GM18507 (cell line): ENCODE measurements around the gene NPDC1.
"Not testable (repeated sequence)": the region's sequence is repeated elsewhere in the genome, so short reads cannot be mapped to it uniquely, and the experiment has no call there.

Experiments used
- DNase-seq: peaks from one replicate; pipeline ENCODE4 v3.0.0; 2011; ENCODE audit warnings: low read depth; ENCODE audit not compliant: insufficient read length; ENCODE audit errors: extremely low spot score
- FAIRE-seq: peaks from 2 replicates; lab custom pipeline; 2011; peaks lifted over from hg19 to GRCh38; lab: Jason Lieb, UNC

The NPDC1 gene

DNA sequence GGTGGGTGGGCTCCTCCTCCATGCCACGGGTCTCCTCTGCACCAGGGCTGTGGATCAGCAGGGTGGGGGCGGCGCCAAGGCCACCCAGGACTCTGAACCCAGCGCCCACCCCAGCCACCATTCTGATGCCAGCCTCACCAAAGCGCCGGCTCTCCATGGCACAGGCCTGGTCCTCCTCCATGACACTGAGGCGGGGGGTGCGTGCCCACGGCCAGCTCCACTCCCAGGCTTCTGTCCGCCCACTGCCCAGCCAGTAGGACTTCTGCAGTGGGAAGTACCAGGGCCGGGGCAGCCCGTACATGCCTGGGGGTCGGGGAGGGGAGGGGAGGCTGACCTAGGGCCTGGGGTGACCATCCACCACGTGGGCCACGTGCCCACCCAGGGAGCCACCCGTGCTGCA lies 29.5 kb downstream of the NPDC1 start:
- no peak for DNase-seq
- FAIRE-seq = no peak

DNA sequence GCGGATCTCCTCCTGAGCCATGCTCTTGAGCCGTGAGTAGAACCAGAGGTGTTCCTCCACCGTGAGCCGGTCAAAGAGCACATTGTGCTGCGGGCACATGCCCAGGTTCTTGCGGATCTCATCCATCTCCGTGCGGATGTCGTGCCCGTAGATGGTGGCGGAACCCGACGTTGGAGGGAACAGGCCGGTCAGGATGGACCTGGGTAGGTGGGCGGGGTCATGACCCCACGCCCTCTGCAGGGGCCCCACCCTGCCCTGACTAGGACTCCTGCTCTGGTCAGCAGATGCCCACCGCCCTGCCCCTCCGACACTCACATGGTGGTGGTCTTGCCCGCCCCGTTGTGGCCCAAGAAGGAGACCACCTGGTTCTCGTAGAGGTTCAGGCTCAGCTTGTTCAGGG lies 30.0 kb downstream of the NPDC1 start:
- no peak for FAIRE-seq
- DNase-seq = no peak

DNA sequence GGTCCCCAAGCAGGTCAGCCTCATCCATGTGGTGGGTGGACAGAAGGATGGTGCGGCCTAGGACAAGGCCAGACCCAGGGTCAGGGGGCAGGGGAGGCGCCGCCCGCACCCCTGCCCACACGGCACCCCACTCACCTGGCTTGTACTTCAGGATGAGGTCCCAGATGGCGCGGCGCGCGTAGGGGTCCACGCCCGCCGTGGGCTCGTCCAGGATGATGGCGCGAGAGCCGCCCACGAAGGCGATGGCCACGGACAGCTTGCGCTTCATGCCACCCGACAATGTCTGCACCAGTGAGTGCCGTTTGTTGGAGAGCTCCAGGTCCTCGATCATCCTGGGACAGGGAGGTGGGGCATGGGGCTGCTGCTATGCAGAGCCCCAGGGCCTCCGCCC lies 30.4 kb downstream of the NPDC1 start:
- FAIRE-seq (no peak), DNase-seq (no peak)

DNA sequence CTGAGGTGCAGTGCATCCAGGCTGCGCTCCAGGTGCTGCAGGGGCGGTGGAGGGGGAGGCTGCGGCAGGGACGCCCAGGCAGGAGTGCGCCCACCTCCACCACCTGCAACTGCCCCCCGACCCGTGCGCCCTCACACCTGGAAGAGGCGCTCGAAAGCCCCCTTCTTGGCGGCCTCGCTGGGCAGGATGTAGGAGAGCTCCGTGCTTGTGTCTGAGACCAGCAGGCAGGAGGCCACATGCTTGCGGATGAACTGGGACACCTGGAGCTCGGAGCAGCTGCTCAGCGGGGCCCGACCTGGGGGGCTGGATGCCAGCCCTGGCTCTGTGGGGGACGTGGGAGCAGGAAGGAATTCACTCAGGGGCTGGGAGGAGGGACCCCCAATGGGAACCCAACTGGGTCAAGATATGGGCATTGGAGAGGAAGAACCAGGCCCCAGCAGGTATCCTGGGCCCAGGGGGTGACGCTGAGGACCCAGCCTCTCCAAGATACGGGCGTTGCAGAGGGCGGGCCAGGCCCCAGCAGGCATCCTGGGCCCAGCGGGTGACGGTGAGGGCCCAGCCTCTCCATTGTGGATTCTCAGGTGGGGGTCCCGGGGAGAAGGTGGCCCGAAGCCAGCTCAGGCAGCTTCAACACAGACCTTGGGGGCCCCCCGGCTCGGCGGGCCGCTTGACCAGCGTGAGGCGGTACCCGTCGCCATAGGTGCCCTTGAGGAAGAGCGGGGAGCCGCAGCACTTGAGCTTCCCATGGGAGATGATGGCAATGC lies 31.0 kb downstream of the NPDC1 start:
- FAIRE-seq (no peak), DNase-seq (no peak)

DNA sequence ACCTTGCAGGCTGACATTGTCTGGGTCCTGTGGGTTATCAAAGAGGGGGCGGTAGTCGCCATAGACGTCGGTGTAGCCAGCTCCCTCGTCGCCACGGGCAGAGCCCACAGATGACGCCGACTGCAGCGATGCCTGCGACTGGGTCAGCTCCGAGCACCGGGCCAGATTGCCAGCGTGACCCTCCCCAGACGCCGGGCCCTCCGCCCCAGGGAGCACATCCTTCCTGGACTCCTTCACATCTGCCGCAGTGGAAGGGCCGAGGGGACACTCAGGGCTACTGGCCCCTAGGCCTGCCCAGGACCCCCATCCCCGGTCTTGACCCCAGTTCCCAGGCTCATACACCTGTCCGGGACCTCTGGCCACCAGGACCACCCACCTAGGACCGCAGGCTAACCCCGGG lies 31.8 kb downstream of the NPDC1 start:
- FAIRE-seq (no peak), DNase-seq (no peak)

DNA sequence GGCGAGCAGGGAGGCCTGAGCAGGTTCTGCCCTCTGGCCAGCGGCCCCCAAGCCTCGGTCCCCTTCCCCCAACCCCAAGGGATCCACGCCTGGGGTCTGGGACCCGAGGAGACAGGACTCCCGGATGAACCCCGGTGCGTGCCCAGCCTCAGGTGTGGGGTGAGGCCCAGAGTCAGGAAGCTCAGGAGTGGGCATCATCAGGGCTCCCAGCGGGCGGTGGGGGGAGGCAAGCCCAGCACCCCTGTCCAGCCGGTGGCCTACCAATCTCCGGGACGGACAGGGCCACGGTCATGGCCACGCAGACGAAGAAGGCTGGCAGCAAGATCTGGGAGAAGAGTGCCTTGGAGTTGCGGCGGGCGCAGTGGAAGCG lies 32.4 kb downstream of the NPDC1 start:
- FAIRE-seq = no peak
- DNase-seq = no peak

DNA sequence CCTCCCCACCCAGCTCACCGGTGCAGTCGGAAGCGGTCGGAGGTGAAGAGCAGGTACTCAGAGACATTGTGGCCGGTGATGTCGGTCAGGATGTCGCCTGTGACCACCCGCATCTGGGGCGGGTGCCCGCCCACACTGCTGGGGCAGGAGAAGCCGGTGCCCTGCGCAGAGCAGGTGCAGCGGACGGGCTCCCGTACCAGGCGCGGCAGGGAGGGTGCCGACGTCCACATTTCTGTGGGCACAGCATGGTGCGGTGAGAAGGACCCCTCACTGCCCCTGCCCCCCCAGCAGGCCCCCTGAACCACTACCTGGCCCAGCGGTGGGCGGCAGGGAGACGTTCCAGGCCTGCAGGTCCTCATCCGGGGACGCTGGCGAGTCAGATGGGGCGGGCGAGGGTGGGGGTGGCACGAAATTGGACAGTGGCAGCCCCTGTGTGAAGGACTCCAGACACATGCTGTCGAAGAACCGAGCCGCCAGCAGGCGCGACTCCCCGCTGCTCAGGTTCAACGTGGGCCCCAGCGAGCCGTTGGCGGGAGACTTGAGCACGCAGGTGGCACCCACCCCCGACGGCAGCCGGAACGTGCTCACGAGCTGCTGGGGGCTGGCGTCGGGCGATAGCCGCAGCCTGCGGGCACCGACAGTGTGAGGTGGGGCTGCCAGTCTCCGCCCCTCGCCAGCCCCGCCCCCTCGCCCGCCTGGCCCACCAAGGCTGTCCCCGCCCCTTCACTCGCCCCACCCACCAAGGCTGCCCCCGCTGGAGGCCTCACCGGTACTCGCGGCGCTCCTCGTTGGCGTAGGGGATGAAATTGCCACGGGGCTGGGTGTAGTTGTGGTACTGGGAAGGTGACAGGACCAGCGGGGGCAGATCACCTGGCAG lies 33.0 kb downstream of the NPDC1 start:
- no peak for FAIRE-seq

DNA sequence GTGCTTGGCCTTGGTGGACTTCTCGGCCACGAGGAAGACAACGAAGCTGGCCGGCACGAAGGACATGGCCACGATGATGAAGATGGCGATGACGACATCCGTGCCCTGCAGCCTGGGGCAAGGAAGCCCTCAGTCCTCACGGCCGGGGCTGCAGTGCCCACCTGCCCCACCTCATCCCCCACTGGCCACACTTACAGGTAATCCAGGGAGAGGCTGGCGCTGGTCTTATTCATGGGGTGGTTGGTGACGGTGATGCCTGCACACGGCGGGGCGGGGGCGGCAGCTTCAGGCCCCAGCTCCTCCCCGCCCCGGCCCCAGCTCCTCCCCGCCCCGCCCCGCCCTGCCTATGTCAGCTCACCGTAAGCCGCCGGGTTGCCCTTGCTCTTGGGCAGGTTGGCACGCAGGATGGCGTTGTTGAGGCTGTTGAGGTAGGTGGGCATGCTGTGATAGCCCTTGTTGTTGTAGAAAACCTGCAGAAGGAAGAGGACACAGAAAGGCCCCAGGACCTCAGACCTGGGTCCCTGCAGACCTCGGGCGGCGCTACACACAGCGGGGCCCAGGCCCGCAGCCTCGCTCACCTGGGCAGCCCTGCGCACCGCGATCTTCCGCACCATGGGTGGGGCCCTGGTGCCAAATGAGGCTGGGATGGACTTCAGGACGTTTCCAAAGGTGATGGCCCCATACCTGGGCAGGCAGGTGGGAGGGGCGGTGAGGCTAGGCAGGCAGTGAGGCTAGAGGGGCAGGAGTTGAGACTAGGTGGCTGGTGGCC lies 33.9 kb downstream of the NPDC1 start:
- no peak for FAIRE-seq
- DNase-seq = no peak

More for the DNA sequence above, 33.0 kb downstream of the NPDC1 start:
- DNase-seq = no peak

DNA sequence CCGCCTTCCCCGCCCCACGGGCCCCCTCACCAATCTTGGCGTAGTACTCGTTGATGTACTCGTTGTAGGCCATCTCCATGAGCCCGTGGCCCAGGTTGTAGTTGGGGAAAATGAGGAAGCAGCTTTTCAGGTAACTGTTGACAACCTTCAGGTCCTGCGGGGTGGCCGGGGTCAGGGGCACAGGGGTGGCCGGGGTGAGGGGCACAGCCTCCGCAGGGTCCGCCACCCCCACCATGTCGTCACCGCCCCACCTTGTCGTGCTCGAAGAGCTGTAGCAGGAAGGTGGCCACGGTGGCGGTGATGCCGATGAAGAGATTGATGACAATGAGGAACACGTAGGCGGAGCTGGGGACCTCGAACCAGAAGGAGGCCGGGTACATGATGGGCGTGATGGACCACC lies 34.8 kb downstream of the NPDC1 start:
- FAIRE-seq = no peak
- DNase-seq = no peak

DNA sequence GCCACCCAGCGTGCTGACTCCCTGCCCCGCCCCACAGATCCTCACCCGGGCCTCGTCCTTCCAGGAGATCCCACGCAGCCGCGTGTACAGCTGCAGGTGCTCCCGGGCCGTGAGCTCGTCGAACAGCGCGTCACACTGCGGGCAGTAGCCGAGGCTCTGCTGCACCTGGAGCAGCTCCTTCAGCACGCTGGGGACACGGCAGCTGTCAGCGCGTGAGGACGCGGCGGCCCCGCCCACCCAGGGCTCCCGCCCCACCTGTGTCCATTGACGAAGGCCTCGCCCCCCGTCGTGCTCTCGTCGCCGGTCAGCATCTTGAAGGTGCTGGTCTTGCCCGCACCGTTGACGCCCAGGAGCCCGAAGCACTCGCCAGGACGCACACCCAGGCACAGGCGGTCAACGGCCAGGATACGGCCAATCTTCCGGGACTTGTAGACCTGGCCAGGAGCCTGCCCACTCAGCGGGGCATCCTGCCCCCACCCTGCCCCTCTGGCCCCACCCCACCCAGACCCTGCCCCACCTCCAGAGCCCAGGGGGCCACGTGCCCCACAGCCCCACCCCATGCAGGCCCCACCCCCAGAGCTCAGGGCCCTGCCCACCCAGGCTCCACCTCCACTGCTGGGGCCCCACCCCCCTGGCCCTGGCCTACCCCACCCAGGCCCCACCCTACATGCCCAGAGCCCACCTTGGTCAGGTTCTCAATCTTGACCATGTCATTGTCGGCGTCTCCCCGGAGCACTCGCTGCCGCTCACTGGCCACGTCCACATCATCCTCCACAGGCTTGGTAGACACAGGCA lies 35.8 kb downstream of the NPDC1 start:
- no peak for DNase-seq
- no peak for FAIRE-seq

DNA sequence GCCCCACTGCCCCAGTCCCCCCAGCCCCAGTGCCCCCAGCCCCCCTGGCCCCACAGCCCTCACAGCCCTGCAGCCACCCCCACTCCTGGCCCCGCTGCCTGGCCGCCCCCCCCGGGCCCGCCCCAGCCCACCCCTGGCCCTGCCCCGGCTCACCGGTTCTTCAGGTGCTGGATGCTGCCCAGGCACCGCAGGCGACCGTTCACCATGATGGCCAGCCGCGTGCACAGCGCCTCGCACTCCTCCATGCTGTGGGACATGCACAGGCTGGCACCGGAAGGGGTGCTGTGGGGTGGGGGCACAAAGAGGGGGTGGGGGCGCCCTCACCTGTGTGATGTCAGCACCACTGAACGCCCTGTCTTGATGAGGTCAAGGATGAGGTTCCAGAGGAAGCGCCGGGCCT lies 36.8 kb downstream of the NPDC1 start:
- DNase-seq (no peak), FAIRE-seq (no peak)

DNA sequence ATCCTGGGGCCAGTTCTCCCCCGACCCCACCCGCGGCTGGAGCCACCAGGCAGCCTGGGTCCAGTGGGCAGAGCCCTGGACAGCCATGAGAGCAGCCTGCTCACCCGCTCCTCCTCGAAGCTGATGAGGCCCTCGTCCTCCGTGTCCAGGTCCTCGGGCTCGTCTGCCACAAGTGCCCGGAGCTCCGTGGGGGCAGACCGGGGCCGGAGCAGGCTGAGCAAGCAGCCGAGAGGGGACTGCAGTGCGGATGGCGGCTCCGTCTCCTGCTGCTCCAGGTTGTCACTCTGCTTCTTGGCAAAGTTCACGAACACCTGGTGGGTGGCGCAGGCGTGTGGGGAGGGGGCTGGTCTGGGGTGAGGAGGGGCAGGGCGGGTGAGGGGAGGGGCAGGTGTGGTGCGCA lies 37.7 kb downstream of the NPDC1 start:
- no peak for FAIRE-seq
- no peak for DNase-seq

DNA sequence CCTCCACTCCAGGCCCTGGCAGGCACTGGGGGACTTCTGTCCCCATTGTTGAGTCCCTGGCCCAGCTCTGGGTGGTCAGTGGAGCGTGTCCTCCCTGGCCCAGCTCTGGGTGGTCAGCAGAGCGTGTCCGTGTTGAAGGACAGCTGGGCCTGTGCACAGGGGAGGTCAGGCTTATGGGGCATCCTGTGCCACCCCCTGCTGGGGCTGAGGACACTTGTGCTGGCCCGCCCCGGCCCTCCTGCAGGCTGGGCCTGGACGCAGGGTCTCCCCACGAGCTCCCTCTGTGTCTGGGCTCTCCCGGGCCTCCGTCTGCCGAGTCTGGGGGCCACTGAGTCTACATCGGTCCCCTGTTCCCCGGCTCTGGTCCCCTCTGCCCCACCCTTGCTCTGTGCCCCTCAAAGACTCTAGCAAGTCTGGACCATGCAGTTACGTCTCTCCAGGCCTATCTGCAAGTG lies 38.1 kb downstream of the NPDC1 start:
- DNase-seq (no peak), FAIRE-seq (no peak)

DNA sequence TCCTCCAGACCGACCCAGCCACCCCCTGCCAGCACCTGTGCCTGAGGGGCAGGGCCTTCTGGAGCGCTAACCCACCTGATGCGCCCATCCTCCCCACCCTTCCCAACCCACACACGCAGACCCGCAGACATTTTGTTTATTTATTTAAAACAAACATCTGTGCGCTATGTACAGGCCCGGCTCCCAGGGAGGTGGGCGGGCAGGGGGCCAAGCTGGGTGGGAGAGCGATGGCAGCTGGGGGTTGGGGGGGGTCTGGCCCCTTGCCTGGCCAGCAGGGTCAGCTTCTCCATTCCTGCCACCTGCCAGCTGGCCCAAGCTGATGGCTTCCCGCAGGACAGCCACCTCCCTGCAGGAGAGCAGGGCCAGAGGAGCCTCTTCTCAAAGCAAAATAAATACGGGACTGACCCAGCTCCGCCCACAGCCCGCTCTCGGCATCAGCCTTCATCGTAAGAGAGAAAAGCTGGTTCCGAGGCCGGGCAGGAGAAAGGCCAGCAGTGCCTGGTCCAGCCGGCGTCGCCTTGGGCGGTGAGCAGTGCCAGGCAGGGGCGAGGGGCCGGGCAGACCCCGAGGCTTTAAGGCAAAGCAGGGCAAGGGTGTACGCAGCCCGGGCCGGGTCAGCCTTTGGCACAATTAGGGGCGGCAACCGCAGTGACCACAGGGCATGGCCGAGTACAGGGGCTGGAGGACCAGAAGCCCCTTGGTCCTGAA lies 38.7 kb downstream of the NPDC1 start:
- FAIRE-seq = no peak

DNA sequence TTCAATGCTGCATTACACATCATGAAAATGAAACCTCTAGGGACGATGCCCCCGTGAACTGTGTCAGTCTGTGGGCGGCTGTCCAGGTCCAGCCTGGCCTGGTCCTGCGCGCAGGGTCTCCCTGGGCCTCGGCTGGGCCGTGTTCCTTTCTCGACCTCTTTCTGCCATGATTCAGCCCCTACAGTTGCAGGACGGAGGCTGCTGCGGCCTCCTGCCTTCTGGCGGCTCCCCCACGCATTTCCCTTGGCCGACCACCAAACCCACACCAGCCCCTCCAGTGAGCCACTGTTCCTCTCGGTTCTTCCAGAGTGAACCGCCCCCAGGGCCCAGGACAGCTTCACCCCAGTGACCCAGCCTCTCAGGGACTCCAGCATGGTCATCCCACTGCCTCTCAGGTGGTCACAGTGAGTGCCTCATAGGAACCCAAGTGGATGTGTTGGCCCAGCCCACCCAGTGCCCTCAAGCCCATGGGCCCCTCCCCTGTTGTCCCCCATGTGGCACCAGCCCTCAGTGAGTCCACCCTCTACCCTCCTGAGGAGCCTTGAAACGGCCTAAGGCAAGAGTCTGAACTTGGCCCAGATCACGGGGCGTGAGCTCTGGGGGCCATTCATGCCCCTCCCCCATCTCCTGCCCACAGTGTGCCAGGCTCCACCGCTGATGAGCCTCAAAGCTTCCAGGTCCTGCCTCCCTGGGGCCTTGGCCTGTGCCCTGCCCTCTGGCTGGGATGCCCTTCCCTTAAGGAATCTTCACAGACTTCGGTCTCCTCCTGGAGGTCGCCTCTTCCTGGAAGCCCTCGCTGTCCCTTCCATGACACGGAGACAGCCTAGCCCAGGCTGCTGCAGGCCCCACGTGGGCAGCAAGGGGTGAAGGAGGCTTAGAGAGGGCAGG lies 39.6 kb downstream of the NPDC1 start:
- DNase-seq (no peak), FAIRE-seq (no peak)

More for the DNA sequence above, 38.7 kb downstream of the NPDC1 start:
- no peak for DNase-seq

DNA sequence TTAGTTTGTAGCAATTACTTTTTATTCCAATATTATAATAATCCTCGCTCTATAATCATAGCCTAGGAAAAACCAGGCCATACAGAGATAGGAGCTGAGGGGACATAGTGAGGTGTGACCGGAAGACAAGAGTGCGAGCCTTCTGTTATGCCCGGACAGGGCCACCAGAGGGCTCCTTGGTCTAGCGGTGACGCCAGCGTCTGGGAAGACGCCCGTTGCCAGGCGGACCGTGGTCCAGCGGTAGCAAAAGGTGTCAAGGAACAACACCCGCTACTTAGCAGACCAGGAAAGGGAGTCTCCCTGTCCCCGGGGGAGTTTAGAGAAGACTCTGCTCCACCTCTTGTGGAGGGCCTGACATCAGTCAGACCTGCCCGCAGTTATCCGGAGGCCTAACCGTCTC lies 41.7 kb downstream of the NPDC1 start:
- FAIRE-seq, DNase-seq: not testable (repeated sequence)

DNA sequence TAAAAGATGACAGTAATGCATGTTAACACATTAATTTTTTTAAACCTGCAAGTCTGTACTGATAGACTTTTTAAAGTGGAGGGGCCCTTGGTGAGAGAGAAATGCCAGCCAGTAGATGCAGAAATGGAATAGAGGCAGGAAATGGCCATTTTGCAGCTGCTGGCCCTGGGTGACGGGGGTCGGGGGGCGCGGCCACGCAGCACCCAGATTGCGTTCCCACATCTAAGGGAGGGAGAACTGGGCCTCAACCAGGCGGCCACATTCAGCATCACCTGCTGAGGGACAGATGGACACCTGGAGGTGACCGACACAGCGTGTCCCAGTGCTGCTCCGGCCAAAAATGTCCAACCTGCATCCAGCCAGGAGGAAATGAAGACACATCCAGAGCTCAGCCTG lies 43.3 kb downstream of the NPDC1 start:
- no peak for FAIRE-seq
- no peak for DNase-seq
